Measurements from ENCODE around the gene KCNC1. TPM values are rescaled to one million over a fixed set of nuclear protein-coding genes. Genes with fewer than 3 reads are reported as not detected.

KCNC1 gene
- total and polyA plus RNA-seq, 2 of the 4 experiments (the other 2 are of a cell fraction): 0.03 TPM; not detected in 1

- Histone ChIP-seq H2AK9ac (replicated peaks; ENCODE audit: low read depth, low read length, poor library complexity) (no peak overlapping the region), H3K9me3 (ENCODE audit: control insufficient read depth, insufficient read depth, low read length) (no peaks in the 10 kb centered on the region), H3K23ac (ENCODE audit: low read depth, low read length) (no peak overlapping the region), H2BK15ac (ENCODE audit: low read depth, low read length) (no peak overlapping the region), H3K27ac (ENCODE audit: insufficient read depth, low read length) (no peak overlapping the region), H2AK5ac (ENCODE audit: low read depth, low read length) (no peak overlapping the region), H3K79me1 (ENCODE audit: low read depth in 1 of 2, low read length in 2 of 2) (no peaks in the 10 kb centered on the region), H2AFZ (replicated peaks; ENCODE audit: low read length, poor library complexity) (no peak overlapping the region), H3K56ac (ENCODE audit: extremely low read depth, insufficient read depth, low read length) (no peak overlapping the region), H3K4ac (ENCODE audit: low read depth, low read length) (no peak overlapping the region), H3K4me2 (ENCODE audit: low read depth, low read length) (no peak overlapping the region), H2BK20ac (ENCODE audit: low read depth, low read length) (no peak overlapping the region), H4K20me1 (ENCODE audit: insufficient read depth, low read length) (no peaks in the 10 kb centered on the region), H2BK120ac (ENCODE audit: low read depth, low read length) (no peak overlapping the region), H3K9me1 (ENCODE audit: insufficient read depth, low read length) (no peaks in the 10 kb centered on the region; the same call in 1 of the 2 replicates), H3K4me1 (ENCODE audit: control insufficient read depth, insufficient read depth, low read length) (no peaks in the 10 kb centered on the region), H4K91ac (ENCODE audit: insufficient read depth, low read depth, low read length) (no peak overlapping the region), H2BK5ac (ENCODE audit: low read depth, low read length, poor library complexity, severe bottlenecking) (no peak overlapping the region), H3K4me3 (ENCODE audit: insufficient read depth, low read depth, low read length) (no peak overlapping the region), H4K8ac (ENCODE audit: low read depth in 2 of 2, low read length in 2 of 2) (no peak overlapping the region), H4K5ac (ENCODE audit: low read depth, low read length) (no peak overlapping the region), H3K14ac (replicated peaks; ENCODE audit: low read depth, low read length) (no peak overlapping the region), H3K27me3 (ENCODE audit: control insufficient read depth, insufficient read depth, low read length) (peaks cover 40% of the 10 kb centered on the region), H3K36me3 (ENCODE audit: control insufficient read depth, insufficient read depth, low read length) (no peaks in the 10 kb centered on the region), H3K9ac (ENCODE audit: low read depth, low read length) (no peak overlapping the region), H3K18ac (ENCODE audit: low read depth, low read length) (no peak overlapping the region)
- ChIA-PET CTCF (interaction anchor here (1.0 kb wide), 1 partner anchor 226 kb away, joined by 3 read pairs; no protein-coding TSS in a partner anchor), POLR2A (ENCODE audit: unreplicated experiment) (no interaction called here)
- TF ChIP-seq MAZ (IDR thresholded peaks at IDR 0.05; ENCODE audit: borderline replicate concordance, low read depth, low read length): no peak
- TF ChIP-seq NFE2L2 (IDR thresholded peaks at IDR 0.05; ENCODE audit: low read depth, low read length): no peak
- no peak for TF ChIP-seq CTCF (conservative IDR thresholded peaks at IDR 0.05; ENCODE audit: low read depth, low read length)
- no peak for TF ChIP-seq CEBPB (IDR thresholded peaks at IDR 0.05; ENCODE audit: low read depth, low read length)
- TF ChIP-seq RAD21 (IDR thresholded peaks at IDR 0.05; ENCODE audit: low read length): no peak
- TF ChIP-seq, protein P1, sequence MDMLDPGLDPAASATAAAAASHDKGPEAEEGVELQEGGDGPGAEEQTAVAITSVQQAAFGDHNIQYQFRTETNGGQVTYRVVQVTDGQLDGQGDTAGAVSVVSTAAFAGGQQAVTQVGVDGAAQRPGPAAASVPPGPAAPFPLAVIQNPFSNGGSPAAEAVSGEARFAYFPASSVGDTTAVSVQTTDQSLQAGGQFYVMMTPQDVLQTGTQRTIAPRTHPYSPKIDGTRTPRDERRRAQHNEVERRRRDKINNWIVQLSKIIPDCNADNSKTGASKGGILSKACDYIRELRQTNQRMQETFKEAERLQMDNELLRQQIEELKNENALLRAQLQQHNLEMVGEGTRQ (IDR thresholded peaks at IDR 0.05; ENCODE audit: low read depth, low read length): no peak
- no peak for TF ChIP-seq BHLHE40 (IDR thresholded peaks at IDR 0.05; ENCODE audit: low read depth, low read length)
- TF ChIP-seq POLR2A (IDR thresholded peaks at IDR 0.05; ENCODE audit: low read depth, low read length): no peak
- no peak for TF ChIP-seq MXI1 (IDR thresholded peaks at IDR 0.05; ENCODE audit: borderline replicate concordance, low read depth, low read length)
- no peak for TF ChIP-seq RCOR1 (IDR thresholded peaks at IDR 0.05; ENCODE audit: insufficient replicate concordance, low read length)
- TF ChIP-seq, protein P2, sequence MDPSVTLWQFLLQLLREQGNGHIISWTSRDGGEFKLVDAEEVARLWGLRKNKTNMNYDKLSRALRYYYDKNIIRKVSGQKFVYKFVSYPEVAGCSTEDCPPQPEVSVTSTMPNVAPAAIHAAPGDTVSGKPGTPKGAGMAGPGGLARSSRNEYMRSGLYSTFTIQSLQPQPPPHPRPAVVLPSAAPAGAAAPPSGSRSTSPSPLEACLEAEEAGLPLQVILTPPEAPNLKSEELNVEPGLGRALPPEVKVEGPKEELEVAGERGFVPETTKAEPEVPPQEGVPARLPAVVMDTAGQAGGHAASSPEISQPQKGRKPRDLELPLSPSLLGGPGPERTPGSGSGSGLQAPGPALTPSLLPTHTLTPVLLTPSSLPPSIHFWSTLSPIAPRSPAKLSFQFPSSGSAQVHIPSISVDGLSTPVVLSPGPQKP (IDR thresholded peaks at IDR 0.05; ENCODE audit: borderline replicate concordance, low read depth, low read length): no peak
- TF ChIP-seq MAFK (IDR thresholded peaks at IDR 0.05; ENCODE audit: low read depth, low read length): no peak
- no peak for TF ChIP-seq SMC3 (IDR thresholded peaks at IDR 0.05; ENCODE audit: low read depth, low read length)
- TF ChIP-seq RFX5 (IDR thresholded peaks at IDR 0.05; ENCODE audit: low read depth, low read length): no peak
- no peak for TF ChIP-seq FOS (IDR thresholded peaks at IDR 0.05; ENCODE audit: low read depth, low read length)
- TF ChIP-seq CHD1 (IDR thresholded peaks at IDR 0.05; ENCODE audit: low read depth, low read length): no peak
- no peak for ATAC-seq (ENCODE audit: low read depth)
- in situ Hi-C loops (cut with MboI; ENCODE audit: low sequenced_read_pairs) (no loop called here), intact Hi-C loops (cut with micrococcal nuclease) (no loop called here), dilution Hi-C loops (cut with HindIII; ENCODE audit: low sequenced_read_pairs, unreplicated experiment) (no loop called here)
- DNase-seq: no peak
- WGBS, 2 experiments (ENCODE audit: extremely low coverage in 2 of 2, insufficient read length in 1 of 2): 88% methylated on average over 5 of the region's 7 CpGs; no CpG with 5 or more reads in 1 of the 2 experiments
- BruUV-seq (replicated peaks): no TSS peak
Measured at GRCh38 chr11:17752144-17752543, 17.6 kb downstream of the KCNC1 start.
